ENCODE measurements around the gene TLE5.
A peak's percentile ranks its signal among the peaks of the same experiment; 100 is the strongest.
"Not testable (repeated sequence)": the region's sequence is repeated elsewhere in the genome, so short reads cannot be mapped to it uniquely, and the experiment has no call there.

Gene TLE5

DNA sequence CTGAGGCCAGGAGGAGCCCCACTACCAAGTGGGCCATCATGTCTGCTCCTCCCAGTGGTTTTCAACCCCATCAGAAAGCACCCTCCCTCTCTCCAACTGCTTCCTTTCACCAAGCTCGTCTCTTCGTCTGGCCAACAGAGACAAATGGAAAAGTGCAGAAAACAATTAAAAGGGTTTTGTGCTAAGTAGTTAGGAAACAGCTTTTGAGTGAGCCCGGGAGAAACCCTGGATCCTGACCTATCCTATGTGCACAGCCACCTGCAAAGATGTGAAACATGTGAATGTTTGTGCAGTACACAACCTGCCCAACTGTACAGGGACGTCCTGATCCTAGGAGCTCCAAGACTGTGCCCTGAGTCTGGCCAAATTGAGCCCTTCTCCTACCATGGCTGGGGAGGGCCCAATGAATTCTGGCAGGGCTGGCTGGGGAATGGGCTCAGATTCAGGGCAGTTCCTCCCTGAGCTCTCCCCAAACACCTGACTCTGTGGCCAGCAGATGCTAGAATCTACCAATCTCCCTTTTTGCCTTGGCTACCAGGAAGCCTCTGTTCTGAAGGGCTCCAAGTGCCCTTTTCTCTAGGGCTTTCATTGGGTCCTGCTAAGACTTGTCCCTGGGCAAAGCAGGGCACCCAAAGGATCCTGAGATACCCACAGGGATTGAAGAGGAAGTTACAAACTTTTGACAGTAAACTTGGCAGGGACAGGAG, 7.9 kb downstream of the TLE5 start:
- H3K4me3 ChIP-seq (ENCODE audit: low read depth, low read length): no peak overlapping the region
- TF ChIP-seq, protein P1, sequence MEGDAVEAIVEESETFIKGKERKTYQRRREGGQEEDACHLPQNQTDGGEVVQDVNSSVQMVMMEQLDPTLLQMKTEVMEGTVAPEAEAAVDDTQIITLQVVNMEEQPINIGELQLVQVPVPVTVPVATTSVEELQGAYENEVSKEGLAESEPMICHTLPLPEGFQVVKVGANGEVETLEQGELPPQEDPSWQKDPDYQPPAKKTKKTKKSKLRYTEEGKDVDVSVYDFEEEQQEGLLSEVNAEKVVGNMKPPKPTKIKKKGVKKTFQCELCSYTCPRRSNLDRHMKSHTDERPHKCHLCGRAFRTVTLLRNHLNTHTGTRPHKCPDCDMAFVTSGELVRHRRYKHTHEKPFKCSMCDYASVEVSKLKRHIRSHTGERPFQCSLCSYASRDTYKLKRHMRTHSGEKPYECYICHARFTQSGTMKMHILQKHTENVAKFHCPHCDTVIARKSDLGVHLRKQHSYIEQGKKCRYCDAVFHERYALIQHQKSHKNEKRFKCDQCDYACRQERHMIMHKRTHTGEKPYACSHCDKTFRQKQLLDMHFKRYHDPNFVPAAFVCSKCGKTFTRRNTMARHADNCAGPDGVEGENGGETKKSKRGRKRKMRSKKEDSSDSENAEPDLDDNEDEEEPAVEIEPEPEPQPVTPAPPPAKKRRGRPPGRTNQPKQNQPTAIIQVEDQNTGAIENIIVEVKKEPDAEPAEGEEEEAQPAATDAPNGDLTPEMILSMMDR (IDR thresholded peaks at IDR 0.05; ENCODE audit: low read depth, low read length): no peak

DNA sequence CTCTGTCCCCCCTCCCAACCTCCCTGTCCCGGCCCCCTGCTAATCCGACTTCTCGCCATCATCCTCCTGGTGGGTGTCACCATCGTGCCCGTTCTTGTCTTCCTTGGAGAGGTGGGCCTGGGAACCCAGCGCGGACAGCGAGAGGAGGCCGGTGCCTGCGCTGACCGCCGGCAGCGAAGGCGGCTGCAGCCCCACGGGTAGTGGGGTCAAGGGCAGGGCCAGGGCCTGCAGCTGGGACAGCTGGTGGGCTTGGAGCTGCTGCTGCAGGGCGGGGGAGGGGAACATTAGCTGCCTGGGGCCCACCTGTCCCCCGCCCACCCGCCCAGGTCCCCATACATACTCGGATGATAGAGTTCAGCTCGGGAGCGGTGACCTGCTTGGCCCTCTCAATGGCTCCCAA, 8.5 kb downstream of the TLE5 start:
- TF ChIP-seq, protein P1 (IDR thresholded peaks at IDR 0.05; ENCODE audit: low read depth, low read length): no peak
- no peak overlapping the region for H3K4me3 ChIP-seq (ENCODE audit: low read depth, low read length)

DNA sequence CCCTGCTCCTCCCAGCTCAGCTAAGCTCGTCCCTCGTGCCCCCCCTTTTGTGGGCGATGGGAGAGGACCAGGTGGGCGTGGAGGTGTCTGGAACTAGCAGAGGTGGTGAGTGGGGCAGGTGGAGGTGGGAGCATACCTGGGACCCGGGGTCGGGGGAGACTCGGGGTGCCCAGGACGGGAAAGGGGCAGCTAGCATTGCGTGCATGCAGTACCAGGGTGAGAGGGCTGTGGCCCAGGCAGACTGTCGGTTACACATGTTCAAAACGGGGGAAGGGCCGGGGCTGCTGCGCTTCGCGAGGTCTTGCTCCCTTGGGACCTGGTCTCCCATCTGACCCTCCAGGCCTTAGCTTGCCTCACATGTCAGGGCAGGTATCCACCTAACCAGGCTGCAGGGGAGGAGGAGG, 9.1 kb downstream of the TLE5 start:
- no peak overlapping the region for H3K4me3 ChIP-seq (ENCODE audit: low read depth, low read length)
- TF ChIP-seq, protein P1 (IDR thresholded peaks at IDR 0.05; ENCODE audit: low read depth, low read length): no peak

DNA sequence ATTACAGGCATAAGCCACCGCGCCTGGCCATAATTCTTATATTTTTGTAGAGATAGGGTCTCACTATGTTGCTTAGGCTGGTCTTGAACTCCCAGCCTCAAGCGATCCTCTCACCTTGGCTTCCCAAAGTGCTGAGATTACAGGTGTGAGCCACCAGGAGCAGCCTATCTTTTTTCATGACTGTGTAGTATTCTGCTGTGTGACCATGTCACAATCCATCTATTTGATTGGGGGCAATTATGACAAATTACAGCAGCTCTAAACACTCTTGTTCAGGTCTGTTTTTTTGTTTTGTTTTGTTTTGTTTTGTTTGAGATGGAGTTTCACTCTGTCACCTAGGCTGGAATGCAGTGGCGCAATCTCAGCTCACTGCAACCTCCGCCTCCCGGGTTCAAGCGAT, 12.3 kb downstream of the TLE5 start:
- not testable (repeated sequence) for H3K4me3 ChIP-seq (ENCODE audit: low read depth, low read length)

DNA sequence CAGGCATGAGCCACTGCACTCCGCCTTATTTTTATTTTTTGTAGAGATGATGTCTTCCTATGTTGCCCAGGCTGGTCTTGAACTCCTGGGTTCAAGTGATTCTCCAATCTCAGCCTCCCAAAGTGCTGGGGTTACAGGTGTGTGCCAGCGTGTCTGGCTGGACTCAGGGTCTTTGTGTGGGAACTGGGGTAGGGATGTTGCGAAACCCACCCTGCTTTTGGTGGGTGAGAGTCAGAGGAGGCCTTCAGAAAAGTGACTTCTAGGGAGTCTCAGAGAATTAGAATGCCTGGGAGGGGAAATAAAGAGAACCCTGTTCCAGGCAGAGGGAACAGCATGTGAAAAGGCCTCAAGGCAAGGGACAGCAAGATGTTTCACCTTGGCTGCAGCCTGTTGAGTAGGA, 13.2 kb downstream of the TLE5 start:
- TF ChIP-seq, protein P1 (IDR thresholded peaks at IDR 0.05; ENCODE audit: low read depth, low read length): no peak
- H3K4me3 ChIP-seq (ENCODE audit: low read depth, low read length): no peak overlapping the region

DNA sequence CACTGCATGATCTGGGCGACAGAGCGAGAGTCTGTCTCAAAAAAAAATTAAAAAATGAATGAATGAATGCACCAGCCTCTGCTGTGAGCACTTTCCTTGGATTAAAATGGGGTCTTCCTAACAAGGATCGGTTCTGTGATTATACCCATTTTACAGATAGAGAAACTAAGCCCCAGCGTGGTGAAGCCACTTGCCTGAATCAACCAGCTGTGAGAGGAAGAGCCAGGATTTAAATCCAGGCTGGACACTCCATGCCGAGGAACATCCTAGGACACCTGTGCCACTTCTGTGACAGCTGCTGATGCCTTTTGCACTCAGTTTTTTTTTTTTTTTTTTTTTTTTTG, 14.1 kb downstream of the TLE5 start:
- TF ChIP-seq, protein P1 (IDR thresholded peaks at IDR 0.05; ENCODE audit: low read depth, low read length): no peak

DNA sequence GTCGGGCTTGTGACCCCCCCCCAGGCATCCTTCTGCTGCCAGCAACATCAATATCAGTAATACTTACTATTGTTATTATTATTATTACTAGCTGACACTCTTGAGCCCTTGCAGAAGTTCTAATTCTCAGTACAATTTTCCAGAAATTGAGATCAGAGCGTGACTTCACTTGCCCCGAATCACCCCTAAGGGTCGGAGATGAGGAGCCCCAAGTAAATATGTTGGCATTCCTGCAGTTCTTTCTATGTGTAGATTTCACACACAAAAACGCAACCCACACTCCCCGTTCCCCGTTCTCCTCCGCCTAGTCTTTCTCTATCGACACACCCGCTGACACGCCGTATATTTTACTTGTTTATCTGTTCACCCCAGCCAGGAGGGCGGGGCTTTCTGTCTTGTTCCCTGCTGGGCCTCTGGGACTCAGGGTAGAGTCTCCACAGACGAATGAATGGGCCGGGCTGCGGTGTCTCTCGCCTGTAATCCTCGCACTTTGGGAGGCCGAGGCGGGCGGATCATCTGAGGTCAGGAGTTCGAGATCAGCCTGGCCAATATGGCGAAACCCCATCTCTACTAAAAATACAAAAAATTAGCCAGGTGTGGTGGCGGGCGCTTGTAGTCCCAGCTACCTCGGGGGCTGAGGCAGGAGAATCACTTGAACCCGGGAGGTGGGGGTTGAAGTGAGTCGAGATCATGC, 14.7 kb downstream of the TLE5 start:
- TF ChIP-seq, protein P1 (IDR thresholded peaks at IDR 0.05; ENCODE audit: low read depth, low read length): no peak
- peak overlapping the region; percentile 38 for H3K4me3 ChIP-seq (ENCODE audit: low read depth, low read length)

More for the DNA sequence above, 14.1 kb downstream of the TLE5 start:
- H3K4me3 ChIP-seq (ENCODE audit: low read depth, low read length): peak overlapping the region; percentile 38; the same call in 1 of the 2 replicates

Data from WI38 (cell line).